Measurements from ENCODE around the gene ALDH2.

DNA sequence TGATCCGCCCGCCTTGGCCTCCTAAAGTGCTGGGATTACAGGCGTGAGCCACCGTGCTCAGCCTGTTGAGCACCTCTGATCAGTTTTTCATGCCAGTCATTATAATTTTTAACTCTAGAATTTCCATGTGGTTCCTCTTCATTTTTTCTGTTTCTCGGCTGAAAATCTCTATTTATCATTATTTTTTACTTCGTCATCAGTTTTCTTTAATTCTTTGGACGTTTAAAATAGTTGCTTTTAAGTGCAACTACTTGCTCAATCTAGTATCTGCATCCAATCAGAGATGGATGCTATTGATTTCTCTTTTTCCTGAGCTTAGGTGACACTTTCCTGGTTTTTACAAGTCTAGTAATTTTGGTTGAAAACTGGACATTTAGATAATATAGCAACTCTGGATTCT, 92.0 kb downstream of the ALDH2 start:
- TF ChIP-seq, protein P1, sequence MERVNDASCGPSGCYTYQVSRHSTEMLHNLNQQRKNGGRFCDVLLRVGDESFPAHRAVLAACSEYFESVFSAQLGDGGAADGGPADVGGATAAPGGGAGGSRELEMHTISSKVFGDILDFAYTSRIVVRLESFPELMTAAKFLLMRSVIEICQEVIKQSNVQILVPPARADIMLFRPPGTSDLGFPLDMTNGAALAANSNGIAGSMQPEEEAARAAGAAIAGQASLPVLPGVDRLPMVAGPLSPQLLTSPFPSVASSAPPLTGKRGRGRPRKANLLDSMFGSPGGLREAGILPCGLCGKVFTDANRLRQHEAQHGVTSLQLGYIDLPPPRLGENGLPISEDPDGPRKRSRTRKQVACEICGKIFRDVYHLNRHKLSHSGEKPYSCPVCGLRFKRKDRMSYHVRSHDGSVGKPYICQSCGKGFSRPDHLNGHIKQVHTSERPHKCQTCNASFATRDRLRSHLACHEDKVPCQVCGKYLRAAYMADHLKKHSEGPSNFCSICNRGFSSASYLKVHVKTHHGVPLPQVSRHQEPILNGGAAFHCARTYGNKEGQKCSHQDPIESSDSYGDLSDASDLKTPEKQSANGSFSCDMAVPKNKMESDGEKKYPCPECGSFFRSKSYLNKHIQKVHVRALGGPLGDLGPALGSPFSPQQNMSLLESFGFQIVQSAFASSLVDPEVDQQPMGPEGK (CRISPR knock-in tag; IDR thresholded peaks at IDR 0.05; ENCODE audit: borderline replicate concordance) = no peak
- TF ChIP-seq ESRRG (CRISPR knock-in tag; IDR thresholded peaks at IDR 0.05) (no peak), GLIS3 (CRISPR knock-in tag; IDR thresholded peaks at IDR 0.05) (no peak), ISL1 (CRISPR knock-in tag; IDR thresholded peaks at IDR 0.05) (no peak), OSR1 (CRISPR knock-in tag; IDR thresholded peaks at IDR 0.05) (no peak), ZFP3 (CRISPR knock-in tag; IDR thresholded peaks at IDR 0.05) (no peak), TSHZ2 (CRISPR knock-in tag; IDR thresholded peaks at IDR 0.05) (no peak), ARNTL (CRISPR knock-in tag; IDR thresholded peaks at IDR 0.05; ENCODE audit: borderline replicate concordance, low read depth) (no peak), TCF4 (CRISPR knock-in tag; IDR thresholded peaks at IDR 0.05; ENCODE audit: borderline replicate concordance) (no peak), ZFP30 (CRISPR knock-in tag; IDR thresholded peaks at IDR 0.05) (no peak), CSRNP3 (CRISPR knock-in tag; IDR thresholded peaks at IDR 0.05) (no peak), RARB (CRISPR knock-in tag; IDR thresholded peaks at IDR 0.05) (no peak)
- TF ChIP-seq, protein P2, sequence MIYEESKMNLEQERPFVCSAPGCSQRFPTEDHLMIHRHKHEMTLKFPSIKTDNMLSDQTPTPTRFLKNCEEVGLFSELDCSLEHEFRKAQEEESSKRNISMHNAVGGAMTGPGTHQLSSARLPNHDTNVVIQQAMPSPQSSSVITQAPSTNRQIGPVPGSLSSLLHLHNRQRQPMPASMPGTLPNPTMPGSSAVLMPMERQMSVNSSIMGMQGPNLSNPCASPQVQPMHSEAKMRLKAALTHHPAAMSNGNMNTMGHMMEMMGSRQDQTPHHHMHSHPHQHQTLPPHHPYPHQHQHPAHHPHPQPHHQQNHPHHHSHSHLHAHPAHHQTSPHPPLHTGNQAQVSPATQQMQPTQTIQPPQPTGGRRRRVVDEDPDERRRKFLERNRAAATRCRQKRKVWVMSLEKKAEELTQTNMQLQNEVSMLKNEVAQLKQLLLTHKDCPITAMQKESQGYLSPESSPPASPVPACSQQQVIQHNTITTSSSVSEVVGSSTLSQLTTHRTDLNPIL (CRISPR knock-in tag; IDR thresholded peaks at IDR 0.05; ENCODE audit: low read depth) = no peak
